G401 (cell line): ENCODE measurements around the gene EWSR1. TPM values are rescaled to one million over a fixed set of nuclear protein-coding genes. Genes with fewer than 3 reads are reported as not detected.
A peak's percentile ranks its signal among the peaks of the same experiment; 100 is the strongest.
"Not testable (repeated sequence)": the region's sequence is repeated elsewhere in the genome, so short reads cannot be mapped to it uniquely, and the experiment has no call there.

Source experiments
- DNase-seq: peaks from one replicate; pipeline ENCODE4 v3.0.0-alpha.2; 2015; ENCODE audit warnings: low spot score
- in situ Hi-C: cut with HindIII; loops from 2 replicates; pipeline ENCODE4 v1.10.0; 2016; ENCODE audit warnings: low sequenced_read_pairs, mixed read lengths
- total RNA-seq: library from RNA; depleted of rRNA; stranded (reverse); fragments of >200 nt; shearing (Covaris generic); gene quantifications from 2 replicates; pipeline ENCODE4 v1.2.3, GENCODE V29; 2014; rRNA removed

Gene EWSR1
- total RNA-seq, 1 experiment from 2014 or later, result 196 TPM

- in situ Hi-C loops, result no loop called here
- DNase-seq, result peak; percentile 99
Observed at GRCh38 chr22:29344137-29344536, 76.1 kb downstream of the EWSR1 start.

GRCh38 chr22:29344889-29345288 lies 76.8 kb downstream of the EWSR1 start:
- in situ Hi-C loops, result not testable (repeated sequence)

GRCh38 chr22:29345932-29346331 lies 77.9 kb downstream of the EWSR1 start:
- in situ Hi-C loops, result no loop called here
- DNase-seq, result peak; percentile 41

More at GRCh38 chr22:29344889-29345288, 76.8 kb downstream of the EWSR1 start:
- DNase-seq, result not testable (repeated sequence)

GRCh38 chr22:29346659-29347058 lies 78.6 kb downstream of the EWSR1 start:
- in situ Hi-C loops, result no loop called here
- peak; percentile 97 for DNase-seq

- no peak for DNase-seq
- in situ Hi-C loops, result no loop called here
Observed at GRCh38 chr22:29348041-29348440, 80.0 kb downstream of the EWSR1 start.

- in situ Hi-C loops, result no loop called here
- DNase-seq, result no peak
Observed at GRCh38 chr22:29348956-29349355, 80.9 kb downstream of the EWSR1 start.

Other genes with a start within 250 kb of the EWSR1 start
- gene C22orf31, start 206.4 kb upstream of the EWSR1 start, total RNA-seq, result not detected in 2 replicates
- gene KREMEN1, start 195.2 kb upstream of the EWSR1 start, total RNA-seq, result 9.3 and 9.7 TPM in 2 replicates
- gene EMID1, start 62.4 kb upstream of the EWSR1 start, total RNA-seq, result 7.9 and 20.7 TPM in 2 replicates
- gene RHBDD3, start 287 bp upstream of the EWSR1 start, total RNA-seq, result 82.7 and 117 TPM in 2 replicates
- 13.2 and 26.3 TPM in 2 replicates for gene GAS2L1, start 38.4 kb downstream of the EWSR1 start, total RNA-seq
- 3.0 and 9.6 TPM in 2 replicates for gene RASL10A, start 47.4 kb downstream of the EWSR1 start, total RNA-seq
- gene AP1B1, start 120.3 kb downstream of the EWSR1 start, total RNA-seq, result 70.0 and 88.7 TPM in 2 replicates
- gene RFPL1, start 170.3 kb downstream of the EWSR1 start, total RNA-seq, result not detected in 2 replicates
- 11.6 and 14.3 TPM in 2 replicates for gene NEFH, start 211.9 kb downstream of the EWSR1 start, total RNA-seq